ENCODE measurements around the gene ITGB5. TPM values are rescaled to one million over a fixed set of nuclear protein-coding genes. Genes with fewer than 3 reads are reported as not detected.
"Not testable (repeated sequence)": the region's sequence is repeated elsewhere in the genome, so short reads cannot be mapped to it uniquely, and the experiment has no call there.

Gene ITGB5
- total and polyA plus RNA-seq, 4 donors, result 16.9 to 66.6 (median 48.0) TPM

DNA sequence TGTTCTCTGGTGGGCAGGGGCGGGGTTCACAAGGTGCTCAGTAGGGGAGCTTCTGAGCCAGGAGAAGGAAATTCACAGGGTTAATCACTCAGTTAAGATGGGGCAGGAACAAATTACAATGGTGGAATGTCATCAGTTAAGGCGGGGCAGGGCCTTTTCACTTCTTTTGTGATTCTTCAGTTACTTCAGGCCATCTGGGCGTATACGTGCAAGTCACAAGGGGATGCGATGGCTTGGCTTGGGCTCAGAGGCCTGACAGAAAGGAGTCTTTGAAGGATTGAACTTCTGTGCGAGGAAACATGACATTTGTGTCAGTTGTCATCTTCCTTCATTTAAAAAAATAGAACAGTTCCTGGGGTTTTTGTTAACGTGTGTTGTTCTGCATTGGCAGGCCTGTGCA, 129.2 kb downstream of the ITGB5 start:
- H3K27ac ChIP-seq (ENCODE audit: low read depth in 1 of 2, low read length in 2 of 2); H3K4me3 ChIP-seq (ENCODE audit: low read depth in 1 of 3, low read length in 3 of 3); DNase-seq (ENCODE audit: low spot score); H3K27me3 ChIP-seq (ENCODE audit: control insufficient read depth in 4 of 4, insufficient read depth in 4 of 4, low read length in 3 of 4); H3K9ac ChIP-seq (ENCODE audit: low read depth in 1 of 2, low read length in 2 of 2); H3K9me3 ChIP-seq (ENCODE audit: control insufficient read depth in 4 of 4, low read length in 3 of 4); H3K36me3 ChIP-seq (ENCODE audit: control insufficient read depth in 4 of 4, insufficient read depth in 3 of 4, low read depth in 1 of 4, low read length in 3 of 4): not testable (repeated sequence)
- peaks cover 0 to 19% (median 16%) of the 10 kb centered on the region in 4 donors for H3K4me1 ChIP-seq (ENCODE audit: control insufficient read depth in 4 of 4, insufficient read depth in 4 of 4, low read length in 3 of 4)
- 91% methylated on average over 7 of the region's 7 CpGs for WGBS

DNA sequence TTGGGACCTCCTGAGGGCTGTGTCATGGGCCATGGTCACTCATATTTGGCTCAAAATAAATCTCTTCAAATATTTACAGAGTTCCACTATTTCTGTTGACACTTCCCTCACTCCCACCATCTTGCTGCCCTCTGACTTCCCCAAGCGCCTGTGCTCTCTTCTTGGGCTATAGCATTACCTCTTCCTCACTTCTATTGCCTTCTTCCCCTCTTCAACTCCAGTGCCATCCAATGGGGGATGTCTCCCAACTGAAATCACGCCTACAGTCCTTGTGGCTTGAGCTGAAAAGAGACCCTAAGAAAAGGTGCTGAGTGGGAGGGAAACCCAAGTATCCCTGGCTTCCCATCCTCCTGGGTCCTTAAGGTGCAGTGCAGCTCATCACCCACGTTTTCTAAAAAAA, 135.1 kb downstream of the ITGB5 start:
- H3K36me3 ChIP-seq (ENCODE audit: control insufficient read depth in 4 of 4, insufficient read depth in 3 of 4, low read depth in 1 of 4, low read length in 3 of 4), result peaks cover 0 to 5% (median 4%) of the 10 kb centered on the region in 4 donors
- WGBS, result 85% methylated on average over 3 of the region's 3 CpGs

More for the DNA sequence above, 135.1 kb downstream of the ITGB5 start:
- Histone ChIP-seq H3K27ac (ENCODE audit: low read depth in 1 of 2, low read length in 2 of 2) (no peak overlapping the region), H3K4me3 (ENCODE audit: low read depth in 1 of 3, low read length in 3 of 3) (no peak overlapping the region), H3K4me1 (ENCODE audit: control insufficient read depth in 4 of 4, insufficient read depth in 4 of 4, low read length in 3 of 4) (no peaks in the 10 kb centered on the region), H3K27me3 (ENCODE audit: control insufficient read depth in 4 of 4, insufficient read depth in 4 of 4, low read length in 3 of 4) (no peaks in the 10 kb centered on the region), H3K9ac (ENCODE audit: low read depth in 1 of 2, low read length in 2 of 2) (no peak overlapping the region), H3K9me3 (ENCODE audit: control insufficient read depth in 4 of 4, low read length in 3 of 4) (no peaks in the 10 kb centered on the region)
- no peak for DNase-seq (ENCODE audit: low spot score)
- TF ChIP-seq EGR1 (IDR thresholded peaks at IDR 0.05; ENCODE audit: low read depth in 2 of 2), result no peak
- no peak for TF ChIP-seq HNF4A (conservative IDR thresholded peaks at IDR 0.05)
- no peak for TF ChIP-seq FOXA2 (IDR thresholded peaks at IDR 0.05)
- TF ChIP-seq HNF4G (IDR thresholded peaks at IDR 0.05), result no peak
- TF ChIP-seq, protein P1, sequence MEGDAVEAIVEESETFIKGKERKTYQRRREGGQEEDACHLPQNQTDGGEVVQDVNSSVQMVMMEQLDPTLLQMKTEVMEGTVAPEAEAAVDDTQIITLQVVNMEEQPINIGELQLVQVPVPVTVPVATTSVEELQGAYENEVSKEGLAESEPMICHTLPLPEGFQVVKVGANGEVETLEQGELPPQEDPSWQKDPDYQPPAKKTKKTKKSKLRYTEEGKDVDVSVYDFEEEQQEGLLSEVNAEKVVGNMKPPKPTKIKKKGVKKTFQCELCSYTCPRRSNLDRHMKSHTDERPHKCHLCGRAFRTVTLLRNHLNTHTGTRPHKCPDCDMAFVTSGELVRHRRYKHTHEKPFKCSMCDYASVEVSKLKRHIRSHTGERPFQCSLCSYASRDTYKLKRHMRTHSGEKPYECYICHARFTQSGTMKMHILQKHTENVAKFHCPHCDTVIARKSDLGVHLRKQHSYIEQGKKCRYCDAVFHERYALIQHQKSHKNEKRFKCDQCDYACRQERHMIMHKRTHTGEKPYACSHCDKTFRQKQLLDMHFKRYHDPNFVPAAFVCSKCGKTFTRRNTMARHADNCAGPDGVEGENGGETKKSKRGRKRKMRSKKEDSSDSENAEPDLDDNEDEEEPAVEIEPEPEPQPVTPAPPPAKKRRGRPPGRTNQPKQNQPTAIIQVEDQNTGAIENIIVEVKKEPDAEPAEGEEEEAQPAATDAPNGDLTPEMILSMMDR (IDR thresholded peaks at IDR 0.05; ENCODE audit: low read depth, low read length, missing input control), result no peak
- TF ChIP-seq, protein P2, sequence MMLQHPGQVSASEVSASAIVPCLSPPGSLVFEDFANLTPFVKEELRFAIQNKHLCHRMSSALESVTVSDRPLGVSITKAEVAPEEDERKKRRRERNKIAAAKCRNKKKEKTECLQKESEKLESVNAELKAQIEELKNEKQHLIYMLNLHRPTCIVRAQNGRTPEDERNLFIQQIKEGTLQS (IDR thresholded peaks at IDR 0.05), result no peak
- TF ChIP-seq, protein P3, sequence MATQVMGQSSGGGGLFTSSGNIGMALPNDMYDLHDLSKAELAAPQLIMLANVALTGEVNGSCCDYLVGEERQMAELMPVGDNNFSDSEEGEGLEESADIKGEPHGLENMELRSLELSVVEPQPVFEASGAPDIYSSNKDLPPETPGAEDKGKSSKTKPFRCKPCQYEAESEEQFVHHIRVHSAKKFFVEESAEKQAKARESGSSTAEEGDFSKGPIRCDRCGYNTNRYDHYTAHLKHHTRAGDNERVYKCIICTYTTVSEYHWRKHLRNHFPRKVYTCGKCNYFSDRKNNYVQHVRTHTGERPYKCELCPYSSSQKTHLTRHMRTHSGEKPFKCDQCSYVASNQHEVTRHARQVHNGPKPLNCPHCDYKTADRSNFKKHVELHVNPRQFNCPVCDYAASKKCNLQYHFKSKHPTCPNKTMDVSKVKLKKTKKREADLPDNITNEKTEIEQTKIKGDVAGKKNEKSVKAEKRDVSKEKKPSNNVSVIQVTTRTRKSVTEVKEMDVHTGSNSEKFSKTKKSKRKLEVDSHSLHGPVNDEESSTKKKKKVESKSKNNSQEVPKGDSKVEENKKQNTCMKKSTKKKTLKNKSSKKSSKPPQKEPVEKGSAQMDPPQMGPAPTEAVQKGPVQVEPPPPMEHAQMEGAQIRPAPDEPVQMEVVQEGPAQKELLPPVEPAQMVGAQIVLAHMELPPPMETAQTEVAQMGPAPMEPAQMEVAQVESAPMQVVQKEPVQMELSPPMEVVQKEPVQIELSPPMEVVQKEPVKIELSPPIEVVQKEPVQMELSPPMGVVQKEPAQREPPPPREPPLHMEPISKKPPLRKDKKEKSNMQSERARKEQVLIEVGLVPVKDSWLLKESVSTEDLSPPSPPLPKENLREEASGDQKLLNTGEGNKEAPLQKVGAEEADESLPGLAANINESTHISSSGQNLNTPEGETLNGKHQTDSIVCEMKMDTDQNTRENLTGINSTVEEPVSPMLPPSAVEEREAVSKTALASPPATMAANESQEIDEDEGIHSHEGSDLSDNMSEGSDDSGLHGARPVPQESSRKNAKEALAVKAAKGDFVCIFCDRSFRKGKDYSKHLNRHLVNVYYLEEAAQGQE (IDR thresholded peaks at IDR 0.05), result no peak
- TF ChIP-seq SP1 (IDR thresholded peaks at IDR 0.05), result no peak
- TF ChIP-seq YY1 (IDR thresholded peaks at IDR 0.05), result no peak
- no peak for TF ChIP-seq JUND (IDR thresholded peaks at IDR 0.05)
- TF ChIP-seq, protein P4, sequence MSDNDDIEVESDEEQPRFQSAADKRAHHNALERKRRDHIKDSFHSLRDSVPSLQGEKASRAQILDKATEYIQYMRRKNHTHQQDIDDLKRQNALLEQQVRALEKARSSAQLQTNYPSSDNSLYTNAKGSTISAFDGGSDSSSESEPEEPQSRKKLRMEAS (IDR thresholded peaks at IDR 0.05), result no peak
- TF ChIP-seq NR2F2 (IDR thresholded peaks at IDR 0.05), result no peak
- no peak for TF ChIP-seq RXRA (IDR thresholded peaks at IDR 0.05)
- TF ChIP-seq RAD21 (IDR thresholded peaks at IDR 0.05), result no peak
- TF ChIP-seq, protein P5, sequence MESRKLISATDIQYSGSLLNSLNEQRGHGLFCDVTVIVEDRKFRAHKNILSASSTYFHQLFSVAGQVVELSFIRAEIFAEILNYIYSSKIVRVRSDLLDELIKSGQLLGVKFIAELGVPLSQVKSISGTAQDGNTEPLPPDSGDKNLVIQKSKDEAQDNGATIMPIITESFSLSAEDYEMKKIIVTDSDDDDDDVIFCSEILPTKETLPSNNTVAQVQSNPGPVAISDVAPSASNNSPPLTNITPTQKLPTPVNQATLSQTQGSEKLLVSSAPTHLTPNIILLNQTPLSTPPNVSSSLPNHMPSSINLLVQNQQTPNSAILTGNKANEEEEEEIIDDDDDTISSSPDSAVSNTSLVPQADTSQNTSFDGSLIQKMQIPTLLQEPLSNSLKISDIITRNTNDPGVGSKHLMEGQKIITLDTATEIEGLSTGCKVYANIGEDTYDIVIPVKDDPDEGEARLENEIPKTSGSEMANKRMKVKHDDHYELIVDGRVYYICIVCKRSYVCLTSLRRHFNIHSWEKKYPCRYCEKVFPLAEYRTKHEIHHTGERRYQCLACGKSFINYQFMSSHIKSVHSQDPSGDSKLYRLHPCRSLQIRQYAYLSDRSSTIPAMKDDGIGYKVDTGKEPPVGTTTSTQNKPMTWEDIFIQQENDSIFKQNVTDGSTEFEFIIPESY (IDR thresholded peaks at IDR 0.05), result no peak

Measured in liver (tissue), 9 donors.